Measurements from ENCODE around the gene RGS3.

Gene RGS3

GRCh38 chr9:113492343-113493202 lies 29.0 kb downstream of the RGS3 start:
- DNase-seq = no peak

- no peak for DNase-seq
These were observed 29.6 kb downstream of the RGS3 start for GRCh38 chr9:113493203-113493520.

DNA sequence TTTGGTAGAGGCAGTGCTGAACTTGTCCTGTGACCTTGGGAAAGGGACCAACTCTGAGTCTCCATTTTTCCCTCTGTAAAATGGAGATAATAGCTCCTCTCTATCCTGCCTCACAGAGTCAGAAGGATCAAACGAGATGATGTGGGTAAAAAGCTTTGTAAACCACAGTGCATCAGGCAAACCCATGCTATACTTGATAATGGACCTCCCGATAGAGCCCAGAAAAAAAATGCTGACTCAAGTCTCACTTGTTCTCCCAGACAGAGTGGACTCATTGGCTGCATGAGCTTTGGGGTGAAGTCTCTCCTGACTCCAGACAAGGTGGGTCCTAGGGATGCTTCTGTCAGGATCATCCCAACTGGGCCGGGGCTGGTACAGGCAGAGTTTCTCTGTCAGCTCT lies 32.0 kb downstream of the RGS3 start:
- no peak for DNase-seq

GRCh38 chr9:113497051-113497450 lies 33.5 kb downstream of the RGS3 start:
- DNase-seq = no peak

- DNase-seq = no peak
These were observed 35.8 kb downstream of the RGS3 start for GRCh38 chr9:113499153-113499875.

DNA sequence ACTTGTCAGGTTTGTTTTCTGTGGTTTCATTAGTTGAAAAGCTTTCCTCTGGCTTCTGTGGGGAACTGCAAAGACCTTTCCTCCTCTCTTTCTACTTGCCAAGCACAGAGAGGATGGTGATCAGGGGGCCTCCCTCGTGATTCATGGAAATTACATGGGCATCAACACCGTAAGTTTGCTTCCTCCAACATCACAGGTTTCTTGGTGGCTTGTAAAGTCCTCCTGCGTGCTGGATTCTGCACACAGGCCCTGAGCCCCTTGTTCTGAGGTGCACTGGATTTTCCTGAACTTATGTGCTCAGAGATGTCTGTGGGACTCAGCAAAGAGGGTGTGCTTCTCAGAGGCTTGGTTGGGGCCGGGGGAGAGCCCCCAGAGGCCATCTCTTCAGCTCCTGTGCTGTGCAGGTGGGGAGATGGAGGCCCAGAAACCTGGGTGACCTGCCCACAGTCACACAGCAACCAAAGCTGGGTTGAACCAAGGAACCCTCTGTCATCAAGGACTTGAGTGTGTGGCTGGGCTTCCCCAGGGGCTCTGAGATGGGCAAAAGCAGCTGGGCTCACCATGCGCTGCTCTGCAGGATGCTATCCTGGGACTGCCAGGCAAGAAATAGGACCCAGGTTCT lies 36.5 kb downstream of the RGS3 start:
- DNase-seq = no peak

- no peak for DNase-seq
These were observed 37.7 kb downstream of the RGS3 start for GRCh38 chr9:113501129-113501686.

- DNase-seq = no peak
These were observed 38.3 kb downstream of the RGS3 start for GRCh38 chr9:113501852-113502251.

DNA sequence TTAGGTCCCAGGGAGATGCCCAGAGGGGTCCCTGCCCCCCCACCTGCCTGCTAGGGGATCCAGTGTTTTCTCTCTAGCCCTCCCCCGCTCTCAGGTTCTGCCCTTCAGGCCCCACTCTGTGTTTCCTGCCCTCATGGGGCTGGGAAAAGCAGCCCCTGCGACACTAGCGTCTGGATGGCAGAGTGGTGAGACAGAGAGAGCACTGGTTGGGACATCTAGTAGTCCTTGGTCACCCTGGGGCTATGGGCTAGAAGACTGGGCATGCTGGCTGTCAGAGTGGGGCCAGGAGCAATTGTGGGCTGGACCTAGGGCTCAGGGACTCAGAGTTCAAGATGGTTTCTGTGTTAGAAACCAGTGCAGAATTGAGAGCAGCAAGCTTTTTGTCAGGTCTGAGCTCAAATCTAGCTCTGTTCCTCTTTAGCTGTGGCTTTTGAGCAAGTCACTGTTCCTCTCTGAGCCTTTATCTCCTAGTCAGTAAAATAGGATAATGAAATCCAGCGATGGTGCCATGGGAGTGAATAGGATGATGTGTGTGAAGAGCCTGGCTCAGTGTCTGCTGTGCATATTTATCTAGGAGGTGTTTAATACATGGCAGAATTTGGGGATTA lies 39.0 kb downstream of the RGS3 start:
- DNase-seq = no peak

GRCh38 chr9:113503131-113503541 lies 39.6 kb downstream of the RGS3 start:
- DNase-seq = no peak

DNA sequence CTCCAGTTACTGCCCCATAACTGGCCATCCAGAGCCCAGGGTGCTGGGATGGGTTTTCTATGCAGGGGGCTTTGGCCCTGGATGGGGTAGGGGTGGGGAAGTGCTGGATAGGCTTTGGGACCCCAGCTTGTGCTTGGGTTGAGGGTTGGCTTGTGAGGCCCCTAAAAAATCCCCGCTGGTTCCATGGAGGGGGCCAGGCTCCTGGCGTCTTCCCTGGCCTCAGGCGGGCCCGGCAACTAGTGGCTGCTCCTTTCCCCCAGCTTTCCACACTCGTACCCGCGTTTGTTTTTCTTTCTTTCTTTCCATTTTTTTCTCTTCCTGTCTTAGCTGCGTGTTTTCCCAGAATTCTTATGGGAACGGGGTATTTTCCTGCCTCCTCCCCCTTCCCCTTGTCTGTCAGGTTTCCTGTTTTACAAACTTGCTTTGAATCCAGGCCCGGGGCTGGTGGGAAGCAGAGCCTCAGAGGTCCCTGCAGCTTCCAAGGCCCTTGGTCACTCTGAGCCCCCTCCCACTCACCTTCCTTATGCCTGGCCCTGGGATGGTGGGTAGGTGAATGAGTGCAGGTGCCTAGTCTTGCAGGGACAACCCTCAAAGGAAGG lies 40.2 kb downstream of the RGS3 start:
- no peak for DNase-seq

GRCh38 chr9:113504725-113505590 lies 41.4 kb downstream of the RGS3 start:
- no peak for DNase-seq

DNA sequence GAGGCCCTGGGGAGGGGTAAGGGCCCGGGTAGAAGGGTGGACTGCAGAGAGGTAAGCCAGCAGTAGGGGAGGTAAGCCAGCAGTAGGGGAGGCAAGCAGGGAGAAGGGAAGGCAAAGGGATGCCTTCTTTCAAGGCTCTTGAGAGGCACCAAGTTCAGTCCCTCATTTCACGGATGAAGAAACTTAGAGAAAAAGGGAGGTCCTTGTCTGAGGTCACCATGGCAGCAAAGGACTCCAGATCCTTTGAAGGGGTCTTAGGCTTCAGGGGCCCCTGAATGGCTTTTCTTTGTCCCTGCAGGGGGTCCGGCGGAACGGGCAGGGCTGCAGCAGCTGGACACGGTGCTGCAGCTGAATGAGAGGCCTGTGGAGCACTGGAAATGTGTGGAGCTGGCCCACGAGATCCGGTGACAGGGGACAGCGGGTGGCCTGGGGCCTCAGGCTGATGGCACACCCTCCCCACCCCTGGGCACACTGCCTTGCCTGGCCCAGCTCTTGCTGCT lies 42.6 kb downstream of the RGS3 start:
- no peak for DNase-seq

DNA sequence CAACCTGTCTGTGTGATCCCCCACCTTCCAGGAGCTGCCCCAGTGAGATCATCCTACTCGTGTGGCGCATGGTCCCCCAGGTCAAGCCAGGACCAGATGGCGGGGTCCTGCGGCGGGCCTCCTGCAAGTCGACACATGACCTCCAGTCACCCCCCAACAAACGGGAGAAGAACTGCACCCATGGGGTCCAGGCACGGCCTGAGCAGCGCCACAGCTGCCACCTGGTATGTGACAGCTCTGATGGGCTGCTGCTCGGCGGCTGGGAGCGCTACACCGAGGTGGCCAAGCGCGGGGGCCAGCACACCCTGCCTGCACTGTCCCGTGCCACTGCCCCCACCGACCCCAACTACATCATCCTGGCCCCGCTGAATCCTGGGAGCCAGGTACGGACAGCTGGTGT lies 43.7 kb downstream of the RGS3 start:
- no peak for DNase-seq

DNA sequence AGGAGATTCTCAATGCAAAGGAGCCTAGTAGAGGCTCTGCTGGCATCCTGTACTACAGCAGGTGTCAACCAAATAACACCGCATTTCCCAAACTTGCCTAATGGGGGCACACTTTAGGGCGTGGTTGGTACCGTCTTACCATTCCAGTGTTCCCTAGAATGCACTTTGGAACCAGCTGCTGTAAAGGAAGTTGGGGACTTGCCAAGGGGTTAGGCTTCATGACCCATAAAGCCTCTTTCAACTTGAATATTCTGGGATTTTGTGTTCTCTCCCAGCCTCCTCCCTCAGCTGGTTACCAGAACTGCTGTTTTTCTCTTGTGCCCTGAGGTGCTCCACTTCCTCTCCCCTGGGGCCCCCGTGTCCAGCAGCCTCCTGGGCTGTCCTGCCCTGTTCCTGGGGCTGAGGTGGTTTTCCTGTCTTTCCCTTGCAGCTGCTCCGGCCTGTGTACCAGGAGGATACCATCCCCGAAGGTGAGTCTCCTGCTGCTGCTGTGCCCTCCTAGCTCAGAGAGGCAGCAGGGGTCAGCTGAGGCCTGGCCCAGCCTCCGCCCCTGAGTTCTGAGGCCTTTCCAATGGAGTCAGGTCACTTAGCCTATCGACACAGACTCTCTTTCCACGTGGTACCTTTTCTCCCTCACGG lies 44.7 kb downstream of the RGS3 start:
- no peak for DNase-seq

DNA sequence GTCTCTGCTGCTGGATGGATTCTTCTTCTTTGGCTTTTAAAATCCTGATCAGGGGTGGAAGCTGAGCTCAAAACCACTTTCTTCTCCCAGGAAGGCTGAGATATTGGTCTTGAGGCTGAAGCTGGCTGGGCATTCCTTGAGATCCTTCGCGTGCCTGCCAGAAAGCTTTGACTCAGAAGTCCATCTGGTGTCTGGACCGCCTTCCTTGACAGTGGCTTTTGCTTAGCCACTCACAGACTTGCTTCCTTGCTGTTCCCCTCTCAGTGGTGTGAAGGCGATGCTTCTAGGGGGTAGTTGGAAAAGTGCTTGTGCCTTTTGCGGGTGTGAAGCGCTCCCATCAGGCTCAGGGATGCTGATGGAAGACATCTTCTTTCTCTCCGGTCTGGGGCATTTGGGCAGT lies 45.9 kb downstream of the RGS3 start:
- DNase-seq = peak; percentile 55

GRCh38 chr9:113511047-113511521 lies 47.6 kb downstream of the RGS3 start:
- no peak for DNase-seq

GRCh38 chr9:113511856-113512761 lies 48.6 kb downstream of the RGS3 start:
- peak; percentile 77 for DNase-seq

- DNase-seq = no peak
These were observed 49.6 kb downstream of the RGS3 start for GRCh38 chr9:113513111-113513510.

GRCh38 chr9:113513536-113513935 lies 50.0 kb downstream of the RGS3 start:
- DNase-seq = no peak
